Dermis microvascular lymphatic vessel endothelial cell (primary cell): Measurements from ENCODE around the gene PICK1. TPM values are rescaled to one million over a fixed set of nuclear protein-coding genes. Genes with fewer than 3 reads are reported as not detected.
"Not testable (repeated sequence)": the region's sequence is repeated elsewhere in the genome, so short reads cannot be mapped to it uniquely, and the experiment has no call there.

Experiments used
- DNase-seq, 2 donors: peaks; one replicate each; pipeline versions ENCODE4 v3.0.0 to v3.0.0-alpha.2; 2010; ENCODE audit warnings: low read depth in 2 of 2
- total RNA-seq: library from RNA; depleted of rRNA; stranded (reverse); fragments of >200 nt; gene quantifications from 2 replicates; pipeline ENCODE4 v1.2.1, GENCODE V29; 2014

The PICK1 gene
- total RNA-seq, 1 donor from 2014 or later: 6.5 TPM

DNA sequence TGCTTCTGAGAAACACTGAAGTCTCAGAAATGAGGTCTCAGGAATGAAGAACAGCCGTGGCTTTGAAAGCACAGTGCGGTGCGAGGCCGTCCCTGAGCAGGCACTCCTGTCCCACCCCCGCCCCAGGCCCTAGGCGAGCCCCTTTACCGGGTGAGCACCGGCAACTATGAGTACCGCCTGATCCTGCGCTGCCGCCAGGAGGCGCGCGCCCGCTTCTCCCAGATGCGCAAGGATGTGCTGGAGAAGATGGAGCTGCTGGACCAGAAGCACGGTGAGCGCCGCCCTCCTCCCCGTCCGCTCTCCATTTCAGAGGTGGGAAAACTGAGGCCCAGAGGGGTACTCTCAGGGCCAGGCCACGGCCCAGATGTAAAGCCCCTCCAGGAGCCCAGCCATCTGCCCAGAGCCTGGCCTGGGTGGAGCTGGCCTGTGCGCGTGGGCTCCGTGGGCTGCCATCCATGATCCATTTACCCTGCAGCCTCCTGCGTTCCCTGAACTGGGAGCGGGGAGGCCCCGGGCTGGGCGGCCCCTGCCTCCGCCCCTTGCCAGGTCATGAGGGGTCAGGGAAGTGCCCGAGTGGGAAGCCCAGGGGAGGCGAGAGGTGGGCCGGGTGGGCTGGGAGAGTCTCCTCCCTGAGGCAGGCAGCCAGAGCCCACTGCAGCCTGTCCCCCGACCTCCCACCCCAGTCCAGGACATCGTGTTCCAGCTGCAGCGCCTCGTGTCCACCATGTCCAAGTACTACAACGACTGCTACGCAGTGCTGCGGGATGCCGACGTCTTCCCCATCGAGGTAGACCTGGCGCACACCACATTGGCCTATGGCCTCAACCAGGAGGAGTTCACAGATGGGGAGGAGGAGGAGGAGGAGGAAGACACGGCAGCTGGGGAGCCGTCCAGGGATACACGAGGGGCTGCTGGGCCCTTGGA is 17.2 kb downstream of the PICK1 start:
- peak in 1 of 2 donors; percentile 52 for DNase-seq

DNA sequence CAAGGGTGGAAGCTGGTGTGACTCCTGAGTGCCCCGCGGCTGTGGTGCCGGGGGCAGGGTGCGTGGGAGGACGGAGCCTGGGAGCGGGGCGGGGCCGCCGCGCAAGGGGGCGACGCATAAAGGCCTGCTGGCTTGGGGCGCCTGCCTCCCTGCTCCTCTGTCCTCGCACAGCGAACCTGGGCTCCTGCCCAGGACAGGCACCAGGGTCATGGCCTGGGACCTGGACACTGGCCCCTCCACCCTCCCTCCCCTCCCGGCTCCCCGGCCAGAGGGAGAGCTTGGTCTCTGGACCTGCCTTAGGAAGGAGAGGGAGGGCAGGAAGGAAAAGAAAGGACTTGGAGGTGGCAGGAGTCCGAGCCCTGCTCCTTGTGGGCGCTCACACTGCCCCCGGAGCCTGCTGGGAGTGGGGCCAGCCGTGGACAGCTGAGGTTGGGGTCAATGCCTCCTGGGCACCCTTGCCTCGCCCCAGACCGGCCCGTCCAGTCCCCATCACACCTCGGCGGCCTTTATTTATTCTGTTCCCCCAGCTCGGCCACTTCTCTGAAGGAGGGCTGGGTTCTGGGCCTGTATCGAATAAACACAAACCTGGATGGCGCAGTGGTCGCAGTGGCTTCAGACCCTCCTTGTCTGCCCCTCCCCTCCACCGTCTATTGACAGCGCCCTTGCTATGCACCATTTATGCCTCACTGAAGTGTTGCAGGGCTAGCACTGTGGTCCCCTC is 18.1 kb downstream of the PICK1 start:
- DNase-seq: no peak

DNA sequence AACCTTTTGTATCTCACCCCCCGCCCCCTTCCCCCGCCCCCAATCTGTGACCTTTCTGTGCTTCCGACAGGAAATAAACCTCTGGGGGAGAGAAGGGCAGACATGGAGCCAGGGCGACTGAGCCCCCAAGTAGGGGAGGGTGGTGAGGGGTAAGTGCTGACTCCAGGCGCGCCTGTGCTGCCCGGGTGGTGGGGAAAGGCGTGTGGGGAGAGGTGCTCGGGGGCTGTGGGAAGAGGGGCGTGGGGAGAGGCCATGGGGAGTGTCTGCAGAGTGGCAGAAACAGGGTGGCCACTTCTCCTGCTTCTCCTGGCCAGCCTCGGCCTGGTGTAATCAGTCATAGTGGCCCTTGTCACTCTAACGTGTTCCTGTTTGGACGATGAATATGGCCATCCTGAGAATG is 18.8 kb downstream of the PICK1 start:
- DNase-seq: no peak

DNA sequence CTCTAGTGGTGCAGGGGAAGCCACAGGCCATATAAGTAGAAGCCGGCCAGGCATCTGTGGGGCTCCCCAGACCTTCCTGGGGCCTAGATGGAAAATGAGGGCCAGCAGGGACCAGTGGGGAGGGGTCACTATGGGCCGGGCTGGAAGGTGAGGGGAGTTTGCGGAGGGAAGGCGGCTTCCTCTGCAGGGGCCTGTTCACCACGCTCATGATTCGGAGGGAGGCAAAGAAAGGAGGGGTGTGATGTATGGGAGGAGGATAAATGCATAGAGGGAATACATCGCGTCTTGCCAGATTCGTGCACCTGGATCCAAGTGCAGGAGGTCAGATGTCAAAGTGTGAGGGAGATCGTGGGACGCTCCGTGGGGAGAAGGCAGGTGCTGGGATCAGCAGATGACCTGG is 19.9 kb downstream of the PICK1 start:
- no peak for DNase-seq

DNA sequence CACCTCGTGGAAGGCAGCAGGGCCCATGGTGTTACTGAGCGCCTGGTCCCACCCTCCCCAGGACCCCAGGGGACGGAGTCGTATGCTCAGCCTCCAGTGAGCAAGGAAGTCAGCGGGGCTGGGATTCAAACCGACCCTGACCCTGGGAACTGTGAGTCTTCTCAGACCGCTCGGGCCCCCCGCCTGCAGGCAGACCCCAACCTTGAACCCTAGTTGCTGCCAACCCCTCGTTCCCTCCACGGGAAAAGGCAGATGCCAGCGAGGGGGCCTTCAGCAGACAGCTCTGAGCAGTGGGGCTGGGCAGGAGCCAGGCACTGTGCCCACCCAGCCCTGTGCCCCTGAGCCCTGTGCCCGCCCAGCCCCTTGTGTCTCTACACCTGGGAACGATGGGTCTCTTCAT is 20.4 kb downstream of the PICK1 start:
- no peak for DNase-seq

DNA sequence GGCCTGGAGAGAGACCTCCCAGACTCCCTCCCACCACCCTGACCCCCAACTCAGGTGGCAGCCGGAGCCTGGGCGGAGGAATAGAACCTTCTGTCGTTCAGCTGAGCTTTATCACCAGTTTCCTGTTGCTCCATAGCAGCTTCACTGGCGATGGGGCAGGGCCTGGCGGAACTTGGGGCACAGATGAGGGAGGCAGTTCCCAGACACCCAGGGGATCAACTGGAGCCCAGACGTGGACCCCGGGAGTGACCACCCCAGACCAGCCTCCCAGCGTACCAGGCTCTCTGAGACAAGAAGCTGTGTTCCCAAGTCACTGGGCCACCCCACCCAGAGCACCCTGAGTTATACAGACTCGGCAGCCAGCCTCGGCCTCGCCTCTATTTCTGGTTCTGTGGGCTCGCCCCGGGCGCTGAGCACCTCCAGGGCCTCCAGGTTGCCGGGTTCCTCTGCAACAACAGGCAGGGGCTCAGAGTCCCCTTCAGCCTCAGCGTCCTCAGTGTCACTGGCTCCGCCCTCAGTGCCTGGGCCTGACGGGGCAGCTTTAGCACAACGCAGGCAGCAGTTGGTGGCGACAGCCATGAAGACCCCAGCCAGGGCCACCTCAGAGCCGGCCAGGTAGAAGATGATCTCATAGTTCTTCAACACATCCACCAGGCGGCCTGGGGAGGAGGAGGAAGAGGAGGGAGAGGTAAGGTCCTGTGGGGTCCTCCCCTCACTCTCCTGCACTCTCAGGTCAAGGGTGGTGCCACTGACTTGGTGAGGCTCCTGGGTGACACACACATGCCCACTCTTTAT is 21.0 kb downstream of the PICK1 start:
- DNase-seq: no peak

DNA sequence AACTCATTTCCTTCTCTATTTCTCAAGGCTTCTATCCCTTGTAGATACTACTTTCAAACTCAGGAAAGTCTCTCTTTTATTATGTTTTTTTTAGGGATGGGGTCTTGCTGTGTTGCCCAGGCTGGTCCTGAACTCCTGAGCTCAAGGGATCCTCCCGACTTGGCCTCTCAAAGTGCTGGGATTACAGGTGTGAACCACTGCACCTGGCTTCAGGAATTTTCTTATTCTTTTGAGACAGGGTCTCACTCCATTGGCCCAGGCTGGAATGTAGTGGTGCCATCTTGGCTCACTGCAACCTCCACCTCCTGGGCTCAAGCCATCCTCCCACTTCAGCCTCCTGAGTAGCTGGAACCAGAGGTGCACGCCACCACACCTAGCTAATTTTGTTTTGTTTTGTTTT is 22.0 kb downstream of the PICK1 start:
- not testable (repeated sequence) for DNase-seq

DNA sequence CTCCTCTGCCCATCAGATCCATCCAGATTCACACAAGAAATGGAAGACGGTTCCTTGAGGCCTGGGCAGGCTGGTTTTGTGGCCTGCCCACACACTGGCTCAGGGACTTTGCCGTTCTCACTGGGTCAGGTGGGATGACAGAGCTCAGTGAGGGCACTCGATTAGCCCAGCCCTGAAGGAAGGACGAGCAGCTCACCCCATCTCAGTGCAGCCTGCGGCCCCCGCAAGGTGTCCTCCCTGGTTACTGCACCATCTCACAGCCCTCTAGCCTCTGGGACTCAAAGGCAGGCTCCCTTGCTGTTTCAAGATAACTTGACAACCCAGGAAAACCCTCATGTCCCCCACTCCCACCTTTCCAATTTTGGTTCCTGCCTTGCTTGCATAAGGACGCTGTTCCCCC is 22.6 kb downstream of the PICK1 start:
- no peak for DNase-seq

DNA sequence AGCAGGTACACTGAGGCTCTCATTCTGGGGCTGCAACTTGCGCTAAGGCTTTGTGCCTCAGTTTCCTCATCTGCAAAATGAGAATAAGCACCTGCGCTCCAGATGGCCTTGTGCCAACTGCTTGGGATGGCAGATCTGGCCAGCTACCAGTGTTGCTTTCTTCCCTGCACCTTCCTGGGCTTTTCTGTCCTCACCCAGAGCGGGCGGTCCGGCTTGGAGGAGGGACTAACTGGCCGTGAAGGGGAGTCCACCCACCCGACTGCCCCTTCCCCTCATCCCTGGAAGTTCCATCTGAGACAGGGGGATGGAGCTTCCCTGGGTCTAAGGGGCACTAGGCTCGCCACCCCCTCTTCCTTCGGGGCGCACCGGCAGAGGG is 23.3 kb downstream of the PICK1 start:
- DNase-seq: no peak

DNA sequence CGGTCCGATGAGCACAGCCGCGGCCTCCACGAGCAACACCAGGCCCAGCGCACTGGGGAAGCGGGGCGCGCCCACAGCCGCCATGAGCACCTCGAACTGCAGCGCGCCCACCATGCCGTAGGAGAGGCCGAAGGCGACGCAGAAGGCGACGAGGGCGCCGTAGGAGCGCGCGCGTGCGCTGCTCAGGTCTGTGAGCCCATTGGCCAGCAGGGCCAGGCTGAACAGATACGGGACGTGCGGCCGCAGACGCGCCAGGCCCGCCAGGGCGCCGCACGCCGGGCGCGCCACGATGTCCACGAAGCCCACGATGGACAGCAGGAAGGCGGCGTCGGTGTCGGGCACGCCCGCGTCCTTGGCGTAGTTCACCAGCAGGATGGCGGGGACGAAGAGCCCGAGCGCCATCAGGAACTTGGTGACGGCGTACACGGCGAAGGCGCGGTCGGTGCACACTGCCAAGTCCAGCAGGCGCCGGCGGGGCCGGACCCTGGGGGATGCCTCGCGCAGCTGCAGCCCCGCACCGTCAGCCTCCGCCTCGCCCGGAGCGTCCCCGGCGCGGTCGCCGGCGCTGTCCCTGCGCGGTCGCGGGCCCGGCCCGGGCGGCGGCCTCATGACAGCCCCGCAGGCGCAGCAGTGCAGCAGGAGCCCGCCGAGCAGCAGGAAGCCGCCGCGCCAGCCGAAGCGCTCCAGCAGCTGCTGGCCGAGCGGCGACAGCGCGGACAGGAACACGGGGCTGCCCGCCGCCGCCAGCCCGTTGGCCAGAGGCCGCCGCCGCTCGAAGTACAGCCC is 23.8 kb downstream of the PICK1 start:
- peak in 1 of 2 donors; percentile 56 for DNase-seq

DNA sequence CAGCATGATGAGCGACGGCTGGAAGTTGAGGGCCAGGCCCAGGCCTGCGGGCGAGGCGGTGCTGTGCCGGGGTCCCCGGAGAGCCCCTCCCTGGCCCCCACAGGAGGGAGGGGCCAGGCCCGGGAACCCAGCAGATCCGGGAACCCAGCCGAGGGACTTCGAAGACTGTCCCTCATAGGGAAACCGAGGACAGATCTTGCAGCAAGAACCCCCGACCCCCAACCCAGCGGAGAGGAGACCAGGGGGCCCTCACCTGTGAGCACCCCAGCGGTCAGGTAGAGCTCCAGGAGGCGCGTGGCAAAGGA is 24.4 kb downstream of the PICK1 start:
- DNase-seq: no peak

DNA sequence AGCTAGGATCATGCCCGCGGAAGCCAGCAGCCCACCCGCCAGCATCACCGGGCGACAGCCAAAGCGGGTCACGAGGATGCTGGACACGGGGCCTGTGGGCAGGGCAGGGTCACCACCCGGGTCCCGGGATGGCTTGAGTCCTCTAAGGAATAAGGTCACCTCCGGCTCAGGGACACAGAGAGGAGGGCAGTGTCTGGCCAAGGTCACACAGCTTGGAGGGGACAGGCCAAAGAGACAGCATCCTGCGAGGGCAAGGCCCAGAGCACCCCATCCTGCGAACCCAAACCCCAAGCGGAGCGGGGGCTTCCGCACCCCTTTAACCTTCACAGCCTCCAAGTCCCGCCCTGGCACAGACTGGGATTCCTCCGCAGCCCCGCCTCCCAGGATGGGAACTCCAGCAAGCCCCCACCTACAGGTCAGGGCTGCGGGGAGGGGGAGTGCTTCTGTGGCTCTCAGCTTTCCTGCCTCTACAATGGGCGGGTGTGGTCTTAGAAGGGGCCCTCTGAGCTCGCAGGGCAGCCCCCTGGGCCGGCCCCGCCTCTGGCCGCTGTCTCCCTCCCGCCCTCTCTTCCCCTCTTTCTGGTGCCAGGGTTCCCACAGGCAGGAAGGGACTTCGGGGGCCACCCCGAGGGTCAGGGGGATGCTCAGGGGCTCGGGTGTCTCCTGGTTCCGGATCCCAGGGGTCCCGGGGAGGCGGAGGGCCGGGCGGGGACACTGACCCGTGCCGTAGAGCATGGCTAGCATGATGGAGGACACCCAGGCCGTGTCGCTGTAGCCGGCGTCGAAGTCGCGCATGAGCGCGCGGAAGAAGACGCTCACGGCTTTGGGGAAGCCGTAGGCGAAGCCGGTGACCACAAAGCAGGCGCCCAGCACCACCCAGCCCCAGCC is 25.0 kb downstream of the PICK1 start:
- no peak for DNase-seq

DNA sequence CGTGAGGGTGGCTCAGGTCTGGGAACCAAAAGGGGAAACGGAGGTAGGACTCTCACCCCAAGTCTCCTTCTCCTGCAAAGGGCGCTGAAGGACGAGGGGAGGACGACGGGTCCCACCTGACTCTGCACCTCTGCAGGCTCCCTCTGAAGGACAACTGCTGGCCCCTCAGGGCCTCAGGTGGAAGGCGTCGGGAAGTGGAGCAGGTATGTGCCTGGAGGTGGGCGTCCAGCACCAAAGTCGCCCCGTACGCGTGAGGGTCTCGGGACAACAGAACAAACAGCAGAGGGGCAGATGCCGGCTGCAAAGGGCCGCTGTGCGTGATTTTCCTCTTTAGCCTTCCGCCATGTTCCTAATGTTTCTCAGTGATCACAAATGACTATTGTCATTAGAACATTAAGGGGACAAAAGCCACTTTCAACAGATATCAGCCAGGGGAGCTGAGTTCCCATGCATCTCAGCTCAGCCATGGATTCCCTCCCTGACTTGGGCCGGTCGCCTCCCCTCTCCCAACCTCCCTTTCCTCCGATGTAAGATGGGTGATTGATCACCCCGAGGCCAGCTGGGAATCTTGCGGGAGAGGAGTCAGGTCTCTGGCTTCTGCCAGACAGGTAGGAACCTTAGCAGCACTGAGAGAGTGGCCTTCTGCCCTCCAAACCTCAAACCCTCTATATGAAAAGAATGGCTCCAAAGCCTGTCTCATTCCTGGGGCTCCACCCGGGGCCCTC is 25.9 kb downstream of the PICK1 start:
- no peak for DNase-seq

DNA sequence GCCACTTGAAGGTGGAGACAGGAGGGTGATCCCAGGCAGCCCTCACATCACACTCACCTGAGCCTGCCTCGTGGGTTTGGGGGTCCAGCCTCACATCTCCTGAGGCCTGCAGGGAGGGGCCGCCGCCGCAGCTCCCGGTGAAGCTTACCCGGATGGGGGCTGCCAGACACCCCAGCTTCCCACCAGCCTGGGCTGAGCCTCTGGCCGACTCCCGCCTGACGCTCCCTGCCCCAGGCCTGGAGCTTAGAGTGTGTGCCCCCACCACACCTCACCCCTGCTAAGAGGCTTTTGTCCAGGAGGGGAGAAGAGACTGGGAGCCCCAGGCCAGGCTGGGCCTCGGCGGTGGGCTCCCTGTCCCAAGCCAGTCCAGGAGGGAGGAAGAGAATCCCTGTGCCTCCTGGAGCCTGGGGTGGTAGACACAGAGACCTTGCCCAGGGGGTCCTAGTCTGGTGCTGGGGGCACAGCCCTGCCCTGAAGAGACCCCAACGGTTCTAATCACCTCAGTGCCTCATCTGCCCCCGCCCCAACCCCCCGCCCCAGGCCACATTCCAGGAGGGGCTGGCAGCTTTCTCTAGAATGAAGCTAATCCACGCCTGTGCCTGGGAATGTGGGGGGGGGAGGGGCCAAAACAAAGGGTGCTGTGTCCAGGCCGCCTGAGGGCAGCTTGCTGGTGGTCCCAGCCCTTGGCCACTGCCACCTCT is 26.9 kb downstream of the PICK1 start, which contains the start of gene SLC16A8:
Gene SLC16A8, minus strand, starts transcription at position 254 of the 701 bp plus-strand sequence. CDS start 1,311 bp downstream, outside the sequence.
- DNase-seq: no peak

DNA sequence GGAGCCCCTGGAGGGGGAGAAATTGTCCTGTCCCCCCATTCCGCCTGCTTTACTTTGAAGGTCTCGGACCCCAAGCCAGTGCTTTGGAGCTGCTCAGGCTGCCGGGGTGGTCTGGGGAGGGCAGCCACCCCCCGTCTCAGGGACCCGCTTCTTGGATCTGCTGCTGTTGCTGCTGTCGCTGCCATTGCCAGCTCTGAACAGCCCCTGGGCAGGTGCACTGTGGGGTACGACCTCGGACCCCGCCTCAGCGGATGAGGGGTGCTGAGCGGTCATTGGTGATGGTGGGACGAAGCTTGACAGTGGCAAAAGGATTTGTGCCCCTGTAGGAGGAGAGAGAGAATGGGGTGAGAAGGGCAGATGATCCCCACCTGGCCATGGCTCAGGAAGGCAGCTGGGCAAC is 27.9 kb downstream of the PICK1 start:
- no peak for DNase-seq

DNA sequence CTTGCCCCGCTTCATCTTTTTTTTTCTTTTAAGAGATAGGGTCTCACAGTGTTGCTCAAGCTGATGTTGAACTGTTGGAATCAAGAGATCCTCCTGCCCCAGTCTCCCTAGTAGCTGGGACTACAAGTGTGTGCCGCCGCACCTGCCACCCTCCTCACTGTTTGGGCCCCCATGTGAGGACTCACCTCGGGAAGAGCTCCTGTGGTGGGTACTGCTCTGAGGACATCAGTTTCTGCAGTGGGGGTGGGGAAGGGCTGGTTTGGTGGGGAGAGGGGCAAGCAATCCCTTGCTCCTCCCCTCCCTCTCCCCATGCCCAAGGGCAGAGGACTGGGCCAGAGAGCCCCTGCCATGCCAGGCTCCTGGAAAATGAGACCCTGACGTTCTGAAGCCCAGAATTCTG is 28.3 kb downstream of the PICK1 start:
- no peak for DNase-seq

DNA sequence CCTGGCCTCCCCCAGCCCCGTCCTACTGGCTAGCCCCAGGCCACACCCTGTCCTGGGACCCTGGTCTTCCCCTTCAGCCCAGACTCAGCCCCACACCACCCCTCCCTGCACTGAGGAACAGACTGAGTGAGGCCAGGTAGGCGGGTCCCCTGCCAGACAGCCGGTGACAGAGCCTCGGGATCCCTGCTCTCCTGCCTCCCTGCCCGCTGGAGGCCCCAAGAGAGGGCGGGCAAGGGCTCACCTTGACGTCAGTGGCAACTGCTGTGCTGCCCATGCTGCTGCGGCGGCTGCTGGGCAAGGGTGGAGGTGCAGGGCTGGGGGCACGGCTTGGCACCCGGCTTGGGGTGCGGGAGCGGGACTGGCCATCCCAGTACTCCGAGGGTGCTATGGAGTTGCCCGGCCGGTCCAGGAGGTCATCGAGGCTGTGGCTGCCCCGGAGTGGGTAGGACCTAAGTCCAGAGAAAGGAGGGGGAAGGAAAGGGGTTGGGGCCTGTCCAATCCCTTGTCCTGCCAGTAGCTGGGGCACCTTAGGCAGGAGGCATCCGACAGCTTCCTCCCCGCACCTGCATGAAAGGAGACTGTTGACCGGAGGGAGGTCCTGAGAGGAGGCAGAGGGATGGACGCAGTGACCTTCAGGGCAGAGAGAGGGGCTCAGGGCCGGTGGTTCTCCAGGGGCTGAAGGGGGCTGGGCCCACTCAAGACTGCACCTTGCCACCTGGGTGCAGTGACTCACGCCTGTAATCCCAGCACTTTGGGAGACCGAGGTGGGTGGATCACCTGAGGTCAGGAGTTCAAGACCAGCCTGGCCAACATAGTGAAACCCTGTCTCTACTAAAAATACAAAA is 29.0 kb downstream of the PICK1 start:
- no peak for DNase-seq

DNA sequence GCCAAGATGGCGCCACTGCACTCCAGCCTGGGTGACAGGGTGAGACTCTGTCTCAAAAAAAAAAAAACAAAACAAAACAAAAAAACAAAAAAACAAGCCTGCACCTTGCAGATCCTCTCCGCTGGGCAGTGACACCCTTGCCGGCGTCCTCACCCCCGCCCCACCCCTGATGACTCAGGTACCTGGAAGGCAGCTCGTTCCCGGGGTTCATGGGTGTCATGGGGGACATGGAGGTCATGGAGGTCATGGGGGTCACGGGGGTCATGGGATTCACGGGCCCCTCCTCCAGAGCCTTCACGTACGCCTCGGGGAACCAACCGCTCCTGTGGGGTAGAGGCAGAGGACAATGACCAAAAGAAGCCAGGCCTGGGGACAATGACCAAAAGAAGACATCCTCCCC is 29.7 kb downstream of the PICK1 start:
- DNase-seq: no peak
